Frontal cortex (tissue), 4 donors: ENCODE results near the gene STX1A. TPM values are rescaled to one million over a fixed set of nuclear protein-coding genes. Genes with fewer than 3 reads are reported as not detected.
"Not testable (repeated sequence)": the region's sequence is repeated elsewhere in the genome, so short reads cannot be mapped to it uniquely, and the experiment has no call there.

Source experiments
- DNase-seq, 2 donors: peaks; one replicate each; pipeline ENCODE4 v3.0.0; 2012; ENCODE audit warnings: low spot score in 2 of 2
- FAIRE-seq: peaks from 2 replicates; lab custom pipeline; 2012; peaks lifted over from hg19 to GRCh38; lab: Jason Lieb, UNC
- small RNA-seq: library from RNA; depleted of rRNA; stranded (forward); fragments of <200 nt; gene quantifications from one replicate; pipeline ENCODE3, GENCODE V24; 2014
- total RNA-seq: library from RNA; depleted of rRNA; stranded (reverse); fragments of >200 nt; gene quantifications from one replicate; pipeline ENCODE4 v1.2.3, GENCODE V29; 2014
- donor health status: control.
- donor health status: control.
- donor health status: control.

Gene STX1A
- total RNA-seq, 1 donor from 2014 or later, result 62.0 TPM

DNA sequence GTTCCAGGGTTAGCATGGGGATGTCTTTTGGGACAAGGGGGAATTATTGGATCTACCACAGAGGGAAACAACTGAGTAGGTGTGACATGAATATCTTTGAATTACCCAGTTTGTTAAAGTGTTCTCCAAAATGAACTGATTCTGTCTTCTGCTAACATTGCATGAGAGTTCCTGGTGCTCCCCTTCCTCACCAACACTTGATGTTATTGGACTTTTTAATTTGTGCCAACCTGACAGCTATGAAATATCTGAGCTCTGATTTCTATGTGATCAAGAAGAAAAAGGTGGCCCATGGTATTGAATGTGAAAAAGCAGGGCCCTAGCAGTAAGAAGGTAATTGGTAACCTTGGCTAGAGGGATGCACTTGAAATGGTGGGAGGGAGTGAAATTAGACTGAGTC, 56.4 kb downstream of the STX1A start:
- FAIRE-seq (no peak), DNase-seq (no peak)

DNA sequence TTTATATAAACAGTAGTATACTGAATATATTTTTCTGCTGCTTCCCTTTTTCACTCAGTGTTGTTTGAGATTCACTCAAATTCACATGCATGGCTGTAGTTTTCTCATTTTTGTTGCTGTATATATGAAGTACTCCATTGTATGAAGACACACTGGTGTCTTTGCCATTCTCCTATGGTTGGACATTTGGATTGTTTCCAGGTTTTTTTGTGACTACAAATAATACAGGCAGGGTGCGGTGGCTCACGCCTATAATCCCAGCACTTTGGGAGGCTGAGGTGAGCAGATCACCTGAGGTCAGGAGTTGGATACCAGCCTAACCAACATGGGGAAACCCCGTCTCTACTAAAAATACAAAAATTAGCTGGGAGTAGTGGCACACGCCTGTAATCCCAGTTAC, 58.9 kb downstream of the STX1A start:
- DNase-seq, FAIRE-seq: not testable (repeated sequence)

DNA sequence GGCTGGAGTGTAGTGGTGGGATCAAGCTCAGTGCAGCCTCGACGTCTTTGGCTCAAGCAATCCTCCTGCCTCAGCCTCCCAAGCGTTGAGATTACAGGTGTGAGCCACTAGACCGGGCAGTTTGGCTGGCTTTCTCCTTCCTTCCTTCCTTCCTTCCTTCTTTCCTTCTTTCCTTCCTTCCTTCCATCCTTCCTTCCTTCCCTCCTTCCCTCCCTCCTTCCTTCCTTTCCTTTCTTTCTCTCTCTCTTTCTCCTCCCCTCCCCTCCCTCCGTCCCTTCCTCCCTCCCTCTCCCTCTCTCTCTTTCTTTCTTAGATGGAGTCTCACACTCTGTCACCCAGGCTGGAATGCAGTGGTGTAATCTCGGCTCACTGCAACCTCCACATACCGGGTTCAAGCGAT, 59.5 kb downstream of the STX1A start:
- DNase-seq (no peak), FAIRE-seq (no peak)

GRCh38 chr7:73655309-73655708, 64.2 kb downstream of the STX1A start:
- FAIRE-seq, DNase-seq: not testable (repeated sequence)

DNA sequence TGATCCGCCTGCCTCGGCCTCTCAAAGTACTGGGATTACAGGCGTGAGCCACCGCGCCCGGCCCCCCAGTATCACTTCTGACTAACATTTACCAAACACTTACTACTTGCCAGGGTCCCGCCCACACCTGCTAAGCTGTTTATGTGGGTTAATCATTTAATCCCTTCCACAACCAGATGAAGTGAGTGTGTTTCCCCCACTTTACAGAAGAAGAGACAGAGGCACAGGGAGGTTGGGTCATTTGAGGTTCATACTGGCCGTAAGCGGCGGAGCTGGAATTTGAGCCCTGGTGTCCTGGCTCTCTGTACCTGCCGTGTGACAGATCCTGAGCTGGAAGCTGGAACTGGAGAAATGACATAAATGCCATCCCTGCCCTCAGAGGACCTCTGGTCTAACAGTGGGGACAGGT, 66.9 kb downstream of the STX1A start:
- FAIRE-seq (no peak), DNase-seq (no peak)

GRCh38 chr7:73650524-73650923, 68.9 kb downstream of the STX1A start:
- FAIRE-seq, result no peak
- no peak for DNase-seq

DNA sequence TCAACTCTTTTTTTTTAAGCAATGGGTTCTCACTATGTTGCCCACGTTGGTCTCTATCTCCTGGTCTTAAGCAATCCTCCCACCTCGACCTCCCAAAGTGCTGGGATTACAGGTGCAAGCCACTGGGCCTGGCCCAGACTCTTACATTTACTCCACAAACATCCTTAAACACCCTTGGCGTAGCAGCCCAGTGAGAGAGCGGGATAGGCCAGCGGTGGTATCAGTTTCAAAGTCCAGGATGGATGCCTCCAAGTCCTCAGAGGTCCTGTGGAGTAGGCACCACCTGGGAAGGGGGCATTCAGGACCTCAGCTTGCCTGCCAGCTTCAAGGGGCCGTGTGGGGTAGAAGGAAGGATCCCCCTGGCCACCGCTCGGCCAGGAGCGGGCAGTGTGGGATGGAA, 69.9 kb downstream of the STX1A start:
- FAIRE-seq, result no peak
- no peak for DNase-seq

Small RNAs within 50 kb of the gene (small RNA-seq; reads per million reads assigned to genes)
- gene MIR4284 (not detected), gene RN7SL265P (not detected)

Other genes starting within 250 kb of the STX1A start
- 62.4 TPM for gene BAZ1B, start 197.4 kb downstream of the STX1A start, total RNA-seq
- gene BCL7B, start 162.0 kb downstream of the STX1A start, total RNA-seq, result 6.5 TPM
- 26.1 TPM for gene TBL2, start 141.1 kb downstream of the STX1A start, total RNA-seq
- not detected for gene MLXIPL, start 95.1 kb downstream of the STX1A start, total RNA-seq
- 26.1 TPM for gene VPS37D, start 51.8 kb downstream of the STX1A start, total RNA-seq
- gene DNAJC30, start 36.2 kb downstream of the STX1A start, total RNA-seq, result 2.4 TPM
- 30.2 TPM for gene BUD23, start 36.1 kb downstream of the STX1A start, total RNA-seq
- gene ABHD11, start 19.1 kb upstream of the STX1A start, total RNA-seq, result 5.7 TPM
- not detected for gene CLDN3, start 50.6 kb upstream of the STX1A start, total RNA-seq
- gene CLDN4, start 111.3 kb upstream of the STX1A start, total RNA-seq, result not detected
- 0.41 TPM for gene METTL27, start 122.8 kb upstream of the STX1A start, total RNA-seq
- gene TMEM270, start 141.5 kb upstream of the STX1A start, total RNA-seq, result not detected